DMS53 treated with DMSO at 0.1 percent for 48 hours (cell line): ENCODE results near the gene ZNF580.
A peak's percentile ranks its signal among the peaks of the same experiment; 100 is the strongest.

ENCODE experiments used
- DNase-seq: peaks from one replicate; lab custom pipeline; 2025; ENCODE audit not compliant: unreplicated experiment; lab: John Stamatoyannopoulos, UW

ZNF580 gene

GRCh38 chr19:55622242-55622969 is 18.4 kb upstream of the ZNF580 start:
- no peak for DNase-seq

- no peak for DNase-seq
Observed at GRCh38 chr19:55623130-55623529, 17.7 kb upstream of the ZNF580 start.

- DNase-seq: no peak
Observed at GRCh38 chr19:55623561-55623960, 17.2 kb upstream of the ZNF580 start.

- peak; percentile 78 for DNase-seq
Observed at GRCh38 chr19:55624109-55625003, 16.4 kb upstream of the ZNF580 start, which contains the start of gene ZNF784. Gene ZNF784 (minus strand): TSS chr19:55624566. CDS start chr19:55624561, 5 bp downstream.

- DNase-seq: no peak
Observed at GRCh38 chr19:55625004-55625326, 15.8 kb upstream of the ZNF580 start.

- DNase-seq: no peak
Observed at GRCh38 chr19:55626350-55626749, 14.5 kb upstream of the ZNF580 start.

GRCh38 chr19:55632463-55632834 is 8.4 kb upstream of the ZNF580 start:
- DNase-seq: peak; percentile 70

GRCh38 chr19:55633861-55634260 is 6.9 kb upstream of the ZNF580 start:
- no peak for DNase-seq

- DNase-seq: no peak
Observed at GRCh38 chr19:55635334-55635717, 5.5 kb upstream of the ZNF580 start.

GRCh38 chr19:55635856-55636440 is 4.9 kb upstream of the ZNF580 start:
- DNase-seq: no peak

GRCh38 chr19:55636723-55637122 is 4.1 kb upstream of the ZNF580 start:
- DNase-seq: no peak

GRCh38 chr19:55637534-55637933 is 3.3 kb upstream of the ZNF580 start:
- no peak for DNase-seq

- no peak for DNase-seq
Observed at GRCh38 chr19:55638864-55639359, 1.9 kb upstream of the ZNF580 start.

- peak; percentile 82 for DNase-seq
Observed at GRCh38 chr19:55640043-55640576, 692 bp upstream of the ZNF580 start.

GRCh38 chr19:55641426-55642152 is 787 bp downstream of the ZNF580 start:
- DNase-seq: peak; percentile 16

- DNase-seq: peak; percentile 16
Observed at GRCh38 chr19:55642153-55643002, 1.6 kb downstream of the ZNF580 start.

GRCh38 chr19:55643003-55643886 is 2.4 kb downstream of the ZNF580 start, which contains the start of gene ZNF581:
Gene ZNF581 (plus strand): TSS chr19:55643649. CDS start chr19:55644572, 923 bp downstream.
- DNase-seq: peak; percentile 71

GRCh38 chr19:55643887-55644176 is 3.0 kb downstream of the ZNF580 start:
- DNase-seq: no peak
